ENCODE data around the gene ZNF548. TPM values are rescaled to one million over a fixed set of nuclear protein-coding genes. Genes with fewer than 3 reads are reported as not detected.

The ZNF548 gene
- total RNA-seq, 6 donors from 2014 or later: 12.6 to 23.9 (median 17.0) TPM

DNA sequence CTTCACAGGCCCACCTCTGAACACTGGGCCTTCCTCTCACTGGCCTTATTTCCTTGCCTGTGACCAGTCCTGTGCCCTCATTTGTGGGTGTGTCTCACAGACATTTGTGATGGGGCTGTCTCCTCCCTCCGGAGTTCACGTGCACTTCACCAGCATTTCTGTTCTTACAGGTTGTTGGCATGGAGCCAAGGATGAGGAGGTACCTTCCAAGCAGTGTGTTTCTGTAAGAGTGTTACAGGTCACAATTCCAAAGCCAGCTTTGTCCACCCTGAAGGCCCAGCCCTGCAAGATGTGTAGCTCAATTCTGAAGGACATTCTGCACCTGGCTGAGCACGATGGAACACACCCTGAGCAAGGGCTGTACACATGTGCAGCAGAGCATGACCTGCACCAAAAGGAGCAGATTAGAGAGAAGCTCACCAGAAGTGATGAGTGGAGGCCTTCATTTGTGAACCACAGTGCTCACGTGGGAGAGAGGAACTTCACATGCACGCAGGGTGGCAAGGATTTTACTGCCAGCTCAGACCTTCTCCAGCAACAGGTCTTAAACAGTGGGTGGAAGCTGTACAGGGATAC, 53.6 kb downstream of the ZNF548 start:
- TF ChIP-seq POLR2AphosphoS5 (IDR thresholded peaks at IDR 0.05) (no peak), POLR2A (IDR thresholded peaks at IDR 0.05) (no peak), EP300 (IDR thresholded peaks at IDR 0.05) (no peak)
- TF ChIP-seq, protein P1, sequence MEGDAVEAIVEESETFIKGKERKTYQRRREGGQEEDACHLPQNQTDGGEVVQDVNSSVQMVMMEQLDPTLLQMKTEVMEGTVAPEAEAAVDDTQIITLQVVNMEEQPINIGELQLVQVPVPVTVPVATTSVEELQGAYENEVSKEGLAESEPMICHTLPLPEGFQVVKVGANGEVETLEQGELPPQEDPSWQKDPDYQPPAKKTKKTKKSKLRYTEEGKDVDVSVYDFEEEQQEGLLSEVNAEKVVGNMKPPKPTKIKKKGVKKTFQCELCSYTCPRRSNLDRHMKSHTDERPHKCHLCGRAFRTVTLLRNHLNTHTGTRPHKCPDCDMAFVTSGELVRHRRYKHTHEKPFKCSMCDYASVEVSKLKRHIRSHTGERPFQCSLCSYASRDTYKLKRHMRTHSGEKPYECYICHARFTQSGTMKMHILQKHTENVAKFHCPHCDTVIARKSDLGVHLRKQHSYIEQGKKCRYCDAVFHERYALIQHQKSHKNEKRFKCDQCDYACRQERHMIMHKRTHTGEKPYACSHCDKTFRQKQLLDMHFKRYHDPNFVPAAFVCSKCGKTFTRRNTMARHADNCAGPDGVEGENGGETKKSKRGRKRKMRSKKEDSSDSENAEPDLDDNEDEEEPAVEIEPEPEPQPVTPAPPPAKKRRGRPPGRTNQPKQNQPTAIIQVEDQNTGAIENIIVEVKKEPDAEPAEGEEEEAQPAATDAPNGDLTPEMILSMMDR (IDR thresholded peaks at IDR 0.05): no peak
- no peaks in the 10 kb centered on the region for H3K27me3 ChIP-seq
- ATAC-seq (ENCODE audit: low FRiP score in 2 of 2): no peak
- no peak overlapping the region for H3K4me3 ChIP-seq
- H3K36me3 ChIP-seq: peaks cover 8 to 35% (median 26%) of the 10 kb centered on the region in 4 donors
- H3K4me1 ChIP-seq: no peaks in the 10 kb centered on the region
- no peak overlapping the region for H3K27ac ChIP-seq
- peaks cover 11 to 63% (median 46%) of the 10 kb centered on the region in 4 donors for H3K9me3 ChIP-seq
- 89% methylated on average over 5 of the region's 5 CpGs for WGBS, 2 donors
- DNase-seq: no peak

- WGBS, 2 donors: 94 to 96% methylated on average over 3 of the region's 3 CpGs
- Histone ChIP-seq H3K4me3 (no peak overlapping the region), H3K36me3 (no peaks in the 10 kb centered on the region), H3K4me1 (no peaks in the 10 kb centered on the region), H3K9me3 (peaks cover 14 to 54% (median 29%) of the 10 kb centered on the region in 4 donors), H3K27ac (no peak overlapping the region), H3K27me3 (no peaks in the 10 kb centered on the region)
- ATAC-seq (ENCODE audit: low FRiP score in 2 of 2): no peak
- TF ChIP-seq POLR2A (IDR thresholded peaks at IDR 0.05) (no peak), POLR2AphosphoS5 (IDR thresholded peaks at IDR 0.05) (no peak), EP300 (IDR thresholded peaks at IDR 0.05) (no peak)
- TF ChIP-seq, protein P1 (IDR thresholded peaks at IDR 0.05): no peak
- DNase-seq: no peak
Observed at GRCh38 chr19:57452307-57452706, 62.7 kb downstream of the ZNF548 start.

Other genes starting within 250 kb of the ZNF548 start
- not detected for gene ZIM3, start 244.7 kb upstream of the ZNF548 start, total RNA-seq
- not detected for gene DUXA, start 222.4 kb upstream of the ZNF548 start, total RNA-seq
- gene ZNF264, start 198.4 kb upstream of the ZNF548 start, total RNA-seq: 10 to 100 TPM; 35.1 to 60.1 (median 42.9) TPM
- 1 to 10 TPM in 2 of 6 donors, under 1 TPM in 2, not detected in 2; 0.84 to 2.1 (median 1.1) TPM for gene AURKC, start 158.8 kb upstream of the ZNF548 start, total RNA-seq
- gene ZNF805, start 149.2 kb upstream of the ZNF548 start, total RNA-seq: 10 to 100 TPM; 10.5 to 18.8 (median 12.8) TPM
- gene ZNF460, start 109.4 kb upstream of the ZNF548 start, total RNA-seq: 10 to 100 TPM; 37.6 to 88.0 (median 53.6) TPM
- 10 to 100 TPM in 1 of 6 donors, 1 to 10 TPM in 5; 3.4 to 10.5 (median 6.0) TPM for gene ZNF543, start 69.4 kb upstream of the ZNF548 start, total RNA-seq
- 1 to 10 TPM; 2.1 to 8.8 (median 7.3) TPM for gene ZNF304, start 38.6 kb upstream of the ZNF548 start, total RNA-seq
- 10 to 100 TPM in 4 of 6 donors, 1 to 10 TPM in 2; 6.2 to 29.3 (median 12.8) TPM for gene TRAPPC2B, start 26.3 kb upstream of the ZNF548 start, total RNA-seq
- gene ZNF547, start 26.3 kb upstream of the ZNF548 start, total RNA-seq: 1 to 10 TPM in 5 of 6 donors, under 1 TPM in 1; 0.89 to 9.4 (median 3.2) TPM
- 10 to 100 TPM in 4 of 6 donors, 1 to 10 TPM in 2; 6.9 to 17.8 (median 11.3) TPM for gene ZNF17, start 21.3 kb downstream of the ZNF548 start, total RNA-seq
- gene ZNF749, start 45.5 kb downstream of the ZNF548 start, total RNA-seq: 10 to 100 TPM in 2 of 6 donors, 1 to 10 TPM in 4; 6.9 to 16.1 (median 9.0) TPM
- 1 to 10 TPM in 1 of 6 donors, under 1 TPM in 4, not detected in 1; 0.17 to 2.1 (median 0.91) TPM for gene VN1R1, start 67.3 kb downstream of the ZNF548 start, total RNA-seq
- 10 to 100 TPM in 1 of 6 donors, 1 to 10 TPM in 5; 4.3 to 17.3 (median 6.8) TPM for gene ZNF772, start 87.7 kb downstream of the ZNF548 start, total RNA-seq
- 10 to 100 TPM in 3 of 6 donors, 1 to 10 TPM in 3; 7.0 to 20.4 (median 9.7) TPM for gene ZNF419, start 97.9 kb downstream of the ZNF548 start, total RNA-seq
- 10 to 100 TPM in 2 of 6 donors, 1 to 10 TPM in 4; 5.0 to 12.5 (median 8.0) TPM for gene ZNF773, start 110.1 kb downstream of the ZNF548 start, total RNA-seq
- gene ZNF549, start 137.5 kb downstream of the ZNF548 start, total RNA-seq: 1 to 10 TPM; 1.8 to 8.4 (median 5.4) TPM
- 10 to 100 TPM in 1 of 6 donors, 1 to 10 TPM in 5; 4.3 to 11.1 (median 7.4) TPM for gene ZNF550, start 170.0 kb downstream of the ZNF548 start, total RNA-seq
- gene ZNF416, start 189.1 kb downstream of the ZNF548 start, total RNA-seq: 1 to 10 TPM in 5 of 6 donors, under 1 TPM in 1; 0.55 to 6.1 (median 3.6) TPM
- 1 to 10 TPM in 5 of 6 donors, under 1 TPM in 1; 0.78 to 3.3 (median 2.6) TPM for gene ZIK1, start 194.3 kb downstream of the ZNF548 start, total RNA-seq
- 1 to 10 TPM; 1.7 to 7.3 (median 3.0) TPM for gene ZNF530, start 210.0 kb downstream of the ZNF548 start, total RNA-seq
- 10 to 100 TPM; 11.5 to 18.5 (median 16.1) TPM for gene ZNF134, start 224.4 kb downstream of the ZNF548 start, total RNA-seq
- gene ZNF211, start 243.3 kb downstream of the ZNF548 start, total RNA-seq: 10 to 100 TPM in 3 of 6 donors, 1 to 10 TPM in 3; 7.1 to 16.4 (median 11.0) TPM